Pancreas (tissue), 10 donors: ENCODE measurements around the gene ST6GALNAC3. TPM values are rescaled to one million over a fixed set of nuclear protein-coding genes. Genes with fewer than 3 reads are reported as not detected.
"Not testable (repeated sequence)": the region's sequence is repeated elsewhere in the genome, so short reads cannot be mapped to it uniquely, and the experiment has no call there.

Source experiments
- ATAC-seq, 4 donors: fragments of 200-7000 bp; cut with Tn5 transposase; one replicate each; pipeline versions ENCODE4 v1.8.0 to v1.9.1; 2020; ENCODE audit warnings: mild to moderate bottlenecking in 4 of 4, moderate library complexity in 4 of 4
- DNase-seq, 6 donors: peaks; one replicate each; pipeline ENCODE4 v3.0.0-alpha.2; 2020
- FAIRE-seq: peaks from 2 replicates; lab custom pipeline; 2012; peaks lifted over from hg19 to GRCh38; lab: Jason Lieb, UNC
- H3K27ac ChIP-seq, 4 donors: fragments of 200-600 bp; sonication (generic); 1 replicate in 3 of 4; 2 replicates in 1 of 4; pipeline versions ENCODE4 v1.5.0 to v1.8.0; 2020
- H3K27me3 ChIP-seq, 4 donors: fragments of 200-600 bp; one replicate each; pipeline ENCODE4 v1.8.0; 2021
- H3K36me3 ChIP-seq, 3 donors: fragments of 200-600 bp; sonication (generic) in 1 of 3; one replicate each; pipeline versions ENCODE4 v1.5.0 to v1.8.0; 2020 to 2021
- H3K4me1 ChIP-seq, 3 donors: fragments of 200-600 bp; one replicate each; pipeline ENCODE4 v1.8.0; 2021
- H3K4me3 ChIP-seq, 4 donors: fragments of 200-600 bp; sonication (generic) in 2 of 4; one replicate each; pipeline versions ENCODE4 v1.5.0 to v1.8.0; 2020 to 2021
- H3K9me3 ChIP-seq, 4 donors: fragments of 200-600 bp; one replicate each; pipeline ENCODE4 v1.8.0; 2021
- WGBS, 2 donors: extraction: QIAGEN DNeasy Blood & Tissue Kit; methylation state at CpG; one replicate each; pipeline ENCODE4 v1.1.7; 2013; 5-methylcytosine and 5-hydroxymethylcytosine counted together
- intact Hi-C, 3 donors: fragments of 100-400 bp; cut with DNase I; formaldehyde crosslinking; loops; one replicate each; pipeline versions ENCODE4 v1.11.1 to v1.14.2; 2022
- polyA plus RNA-seq, 2 donors: library from polyadenylated mRNA; stranded (reverse); fragments of 200-250 nt; gene quantifications; one replicate each; pipeline ENCODE4 v1.2.3, GENCODE V29; 2013
- total RNA-seq, 6 donors: library from RNA; stranded (reverse); fragmentation: NEBNext Ultra II Directional in 4 of 6; extraction: Animal tissue kit (Norgen Biotek cat#: 25700) in 4 of 6; gene quantifications; one replicate each; pipeline versions ENCODE4 v1.2.1 to v1.2.4, GENCODE V29; 2021 to 2023
- TF ChIP-seq, protein P1 (sequence below), 4 donors: fragments of 200-600 bp; sonication (generic) in 3 of 4; IDR thresholded peaks; one replicate each; pipeline versions ENCODE4 v1.5.0 to v1.8.0; 2021; ENCODE audit warnings: antibody characterized with exemption in 4 of 4
- donor health status: healthy with polysubstance abuse.
- donor health status: DM: no; HTN: no; CAD: no; lungs with moderate emphysema.
- donor health status: DM: no; HTN: no; CAD: no.
- donor health status: control.
- donor health status: control.
- donor health status: Bipolar disorder and iron deficiency.
- donor health status: DM: yes; HTN: yes; CAD: no.
- donor health status: DM: no; HTN: no; CAD: no.
- donor health status: DM: no; HTN: no; CAD: no.
- donor health status: DM: yes; HTN: yes; CAD: no.

The ST6GALNAC3 gene
- total and polyA plus RNA-seq, 8 donors = 0.35 to 2.0 (median 0.80) TPM

DNA sequence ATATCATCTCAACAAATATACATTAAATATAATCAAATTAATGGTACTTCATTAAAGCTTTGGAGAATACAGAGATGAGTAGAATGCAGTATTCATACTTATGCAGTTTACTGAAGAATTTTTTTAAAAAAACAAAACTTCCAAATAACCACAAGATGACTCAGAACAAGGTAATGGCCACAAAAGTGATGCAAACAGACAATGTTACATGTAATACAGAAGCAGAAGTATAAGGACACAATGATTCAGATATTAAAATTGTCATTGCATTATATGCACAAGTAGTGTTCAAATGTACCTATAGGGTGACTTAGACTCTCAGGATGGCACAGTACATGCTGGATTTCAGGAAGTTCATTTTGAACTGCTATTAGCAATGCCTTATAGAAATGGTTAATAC, 565.5 kb downstream of the ST6GALNAC3 start:
- DNase-seq (no peak), FAIRE-seq (no peak), ATAC-seq (no peak)
- no peaks in the 10 kb centered on the region for H3K4me1 ChIP-seq
- no peak overlapping the region for H3K4me3 ChIP-seq
- TF ChIP-seq, protein P1, sequence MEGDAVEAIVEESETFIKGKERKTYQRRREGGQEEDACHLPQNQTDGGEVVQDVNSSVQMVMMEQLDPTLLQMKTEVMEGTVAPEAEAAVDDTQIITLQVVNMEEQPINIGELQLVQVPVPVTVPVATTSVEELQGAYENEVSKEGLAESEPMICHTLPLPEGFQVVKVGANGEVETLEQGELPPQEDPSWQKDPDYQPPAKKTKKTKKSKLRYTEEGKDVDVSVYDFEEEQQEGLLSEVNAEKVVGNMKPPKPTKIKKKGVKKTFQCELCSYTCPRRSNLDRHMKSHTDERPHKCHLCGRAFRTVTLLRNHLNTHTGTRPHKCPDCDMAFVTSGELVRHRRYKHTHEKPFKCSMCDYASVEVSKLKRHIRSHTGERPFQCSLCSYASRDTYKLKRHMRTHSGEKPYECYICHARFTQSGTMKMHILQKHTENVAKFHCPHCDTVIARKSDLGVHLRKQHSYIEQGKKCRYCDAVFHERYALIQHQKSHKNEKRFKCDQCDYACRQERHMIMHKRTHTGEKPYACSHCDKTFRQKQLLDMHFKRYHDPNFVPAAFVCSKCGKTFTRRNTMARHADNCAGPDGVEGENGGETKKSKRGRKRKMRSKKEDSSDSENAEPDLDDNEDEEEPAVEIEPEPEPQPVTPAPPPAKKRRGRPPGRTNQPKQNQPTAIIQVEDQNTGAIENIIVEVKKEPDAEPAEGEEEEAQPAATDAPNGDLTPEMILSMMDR (IDR thresholded peaks at IDR 0.05) = no peak
- no peaks in the 10 kb centered on the region for H3K9me3 ChIP-seq
- H3K27ac ChIP-seq = no peak overlapping the region
- intact Hi-C loops = no loop called here
- H3K27me3 ChIP-seq = no peaks in the 10 kb centered on the region
- no peaks in the 10 kb centered on the region for H3K36me3 ChIP-seq

DNA sequence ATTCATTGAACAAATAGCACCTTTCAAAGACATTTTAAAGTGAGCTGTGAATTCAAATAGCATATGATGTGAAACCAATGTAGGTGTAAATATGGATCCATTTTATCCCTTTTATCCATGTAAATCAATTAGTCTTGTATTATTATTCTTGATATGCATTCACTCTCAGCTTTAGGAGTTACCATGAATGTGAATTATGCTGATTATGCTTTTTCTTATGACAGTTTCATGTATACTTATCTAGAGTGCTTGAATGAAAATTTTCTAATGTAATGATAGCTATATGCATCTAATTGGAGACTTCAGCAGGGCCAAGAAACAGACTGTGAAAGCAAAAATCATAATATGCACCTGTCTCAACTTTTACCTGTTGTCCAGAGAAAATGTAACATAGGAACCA, 566.2 kb downstream of the ST6GALNAC3 start:
- TF ChIP-seq, protein P1 (IDR thresholded peaks at IDR 0.05) = no peak
- ATAC-seq (no peak), DNase-seq (no peak), FAIRE-seq (no peak)
- Histone ChIP-seq H3K4me3 (no peak overlapping the region), H3K27me3 (no peaks in the 10 kb centered on the region), H3K36me3 (no peaks in the 10 kb centered on the region), H3K9me3 (no peaks in the 10 kb centered on the region), H3K4me1 (no peaks in the 10 kb centered on the region), H3K27ac (no peak overlapping the region)
- intact Hi-C loops = no loop called here

DNA sequence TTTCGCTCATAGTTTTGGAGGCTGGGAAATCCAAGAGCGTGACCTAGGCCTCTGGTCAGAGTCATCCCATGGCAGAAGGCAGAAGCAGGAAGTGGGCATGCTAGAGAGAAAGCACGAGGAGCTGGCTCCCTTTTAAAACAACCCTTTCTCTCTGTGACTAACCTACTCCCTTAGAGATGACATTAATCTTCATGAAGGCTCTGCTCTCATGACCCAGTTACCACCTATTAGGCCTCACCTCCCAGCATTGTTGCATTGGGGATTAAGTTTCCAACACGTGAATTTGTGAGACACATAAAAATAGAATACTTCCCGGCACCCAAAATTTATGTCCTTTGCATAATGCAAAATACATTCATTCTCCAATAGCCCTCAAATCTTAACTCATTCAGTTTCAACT, 569.6 kb downstream of the ST6GALNAC3 start:
- TF ChIP-seq, protein P1 (IDR thresholded peaks at IDR 0.05) = no peak
- WGBS, 2 donors = 76 to 86% methylated on average over 5 of the region's 5 CpGs
- Histone ChIP-seq H3K9me3 (no peaks in the 10 kb centered on the region), H3K27ac (no peak overlapping the region), H3K36me3 (no peaks in the 10 kb centered on the region), H3K27me3 (no peaks in the 10 kb centered on the region), H3K4me1 (no peaks in the 10 kb centered on the region), H3K4me3 (no peak overlapping the region)
- FAIRE-seq = no peak
- intact Hi-C loops = no loop called here
- no peak for ATAC-seq
- no peak for DNase-seq

DNA sequence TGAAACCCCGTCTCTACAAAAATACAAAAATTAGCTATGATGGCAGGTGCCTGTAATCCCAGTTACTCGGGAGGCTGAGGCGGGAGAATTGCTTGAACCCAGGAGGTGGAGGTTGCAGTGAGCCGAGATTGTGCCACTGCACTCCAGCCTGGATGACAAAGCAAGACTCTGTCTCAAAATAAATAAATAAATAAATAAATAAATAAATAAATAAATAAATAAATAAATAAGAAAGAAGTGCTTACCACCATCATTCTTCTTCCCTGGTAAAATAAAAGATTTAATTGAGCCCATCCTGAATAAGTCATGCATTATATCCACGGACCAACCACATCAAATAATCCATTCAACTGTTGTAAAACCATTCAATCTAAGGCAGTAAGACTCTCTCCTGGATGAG, 578.3 kb downstream of the ST6GALNAC3 start:
- WGBS, 2 donors = 88 to 99% methylated on average over 5 of the region's 5 CpGs
- H3K27me3 ChIP-seq, H3K4me3 ChIP-seq, ATAC-seq, H3K36me3 ChIP-seq, H3K27ac ChIP-seq, FAIRE-seq, H3K9me3 ChIP-seq, intact Hi-C loops, H3K4me1 ChIP-seq, DNase-seq: not testable (repeated sequence)

DNA sequence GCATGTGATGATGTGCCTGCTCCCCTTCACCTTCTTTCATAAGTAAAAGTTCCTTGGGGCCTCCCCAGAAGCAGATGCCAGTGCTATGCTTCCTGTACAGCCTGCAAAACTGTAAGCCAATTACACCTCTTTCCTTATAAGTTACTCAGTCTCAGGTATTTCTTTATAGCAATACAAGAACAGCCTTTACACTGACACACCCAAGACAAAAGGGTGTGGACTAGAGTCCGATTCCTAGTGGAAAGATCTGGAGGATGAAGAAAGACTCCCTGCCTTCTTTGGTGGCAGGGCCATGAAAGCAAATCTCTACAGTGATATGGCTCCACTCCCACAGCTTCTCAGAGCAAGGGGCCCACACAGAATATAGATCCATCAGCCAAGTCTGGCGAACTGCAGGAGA, 583.1 kb downstream of the ST6GALNAC3 start:
- TF ChIP-seq, protein P1 (IDR thresholded peaks at IDR 0.05) = no peak
- no peaks in the 10 kb centered on the region for H3K9me3 ChIP-seq
- H3K36me3 ChIP-seq = no peaks in the 10 kb centered on the region
- no peaks in the 10 kb centered on the region for H3K27me3 ChIP-seq
- WGBS, 2 donors = 70 to 86% methylated on average over 2 of the region's 2 CpGs
- DNase-seq (no peak), ATAC-seq (no peak), FAIRE-seq (no peak)
- intact Hi-C loops = no loop called here
- H3K4me1 ChIP-seq = no peaks in the 10 kb centered on the region
- H3K27ac ChIP-seq = no peak overlapping the region
- no peak overlapping the region for H3K4me3 ChIP-seq
